ENCODE measurements around the gene POLR3C.
"Not testable (repeated sequence)": the region's sequence is repeated elsewhere in the genome, so short reads cannot be mapped to it uniquely, and the experiment has no call there.

POLR3C gene, protein sequence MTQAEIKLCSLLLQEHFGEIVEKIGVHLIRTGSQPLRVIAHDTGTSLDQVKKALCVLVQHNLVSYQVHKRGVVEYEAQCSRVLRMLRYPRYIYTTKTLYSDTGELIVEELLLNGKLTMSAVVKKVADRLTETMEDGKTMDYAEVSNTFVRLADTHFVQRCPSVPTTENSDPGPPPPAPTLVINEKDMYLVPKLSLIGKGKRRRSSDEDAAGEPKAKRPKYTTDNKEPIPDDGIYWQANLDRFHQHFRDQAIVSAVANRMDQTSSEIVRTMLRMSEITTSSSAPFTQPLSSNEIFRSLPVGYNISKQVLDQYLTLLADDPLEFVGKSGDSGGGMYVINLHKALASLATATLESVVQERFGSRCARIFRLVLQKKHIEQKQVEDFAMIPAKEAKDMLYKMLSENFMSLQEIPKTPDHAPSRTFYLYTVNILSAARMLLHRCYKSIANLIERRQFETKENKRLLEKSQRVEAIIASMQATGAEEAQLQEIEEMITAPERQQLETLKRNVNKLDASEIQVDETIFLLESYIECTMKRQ

DNA sequence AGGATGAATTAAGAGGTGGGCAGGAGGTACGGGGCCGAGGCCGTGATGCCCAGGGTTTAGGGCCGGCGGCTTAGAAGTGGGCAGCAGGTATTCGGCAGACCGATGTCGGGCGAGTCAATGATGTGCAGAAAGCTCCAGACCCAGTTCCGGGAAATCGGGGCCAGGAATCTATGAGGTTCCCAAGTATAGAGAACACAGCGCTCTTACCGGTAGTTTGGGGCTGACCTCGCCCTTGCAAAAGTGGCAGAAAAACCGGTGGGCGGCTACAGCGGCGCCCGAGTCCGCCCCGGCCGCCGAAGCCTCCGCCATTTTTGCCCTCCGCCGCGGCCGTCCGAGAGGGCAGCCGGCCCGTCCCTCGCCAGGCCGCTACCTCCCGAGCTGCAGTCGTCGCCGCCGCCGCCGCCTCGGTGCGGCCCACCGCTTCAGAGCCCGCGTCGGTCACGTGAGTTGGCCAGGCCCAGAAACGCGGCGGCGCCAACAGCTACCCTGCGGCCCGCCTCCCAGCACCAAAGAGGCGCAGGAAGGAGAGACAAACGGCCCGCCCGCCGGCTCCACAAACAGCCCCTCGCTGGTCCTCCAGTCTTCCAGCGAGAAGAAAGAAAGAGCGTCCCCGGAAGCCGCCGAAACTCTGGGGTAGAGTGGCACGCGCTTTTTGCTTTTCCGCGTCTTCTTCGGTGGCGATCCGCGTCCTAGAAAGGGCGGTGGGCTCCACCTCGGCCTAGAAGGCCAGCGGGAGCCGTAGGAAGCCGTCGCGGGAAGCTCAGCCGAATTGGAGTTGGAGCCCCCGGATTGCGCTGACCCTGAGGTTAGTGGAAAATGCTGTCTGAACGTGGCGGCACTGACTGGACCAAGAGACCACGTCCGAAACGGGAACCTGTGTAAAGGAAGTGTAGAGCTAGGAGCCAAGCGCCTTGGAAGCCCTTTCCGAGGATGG, at the start of gene POLR3C, which contains the start of gene RNF115:
TSS of gene POLR3C (plus strand) at position 636 of the 934 bp plus-strand sequence. CDS start 1,577 bp downstream, outside the sequence.
TSS of gene RNF115 (minus strand) at position 531 of the 934 bp plus-strand sequence. CDS start at position 309, 222 bp downstream.
- peak; percentile 89 for DNase-seq

DNA sequence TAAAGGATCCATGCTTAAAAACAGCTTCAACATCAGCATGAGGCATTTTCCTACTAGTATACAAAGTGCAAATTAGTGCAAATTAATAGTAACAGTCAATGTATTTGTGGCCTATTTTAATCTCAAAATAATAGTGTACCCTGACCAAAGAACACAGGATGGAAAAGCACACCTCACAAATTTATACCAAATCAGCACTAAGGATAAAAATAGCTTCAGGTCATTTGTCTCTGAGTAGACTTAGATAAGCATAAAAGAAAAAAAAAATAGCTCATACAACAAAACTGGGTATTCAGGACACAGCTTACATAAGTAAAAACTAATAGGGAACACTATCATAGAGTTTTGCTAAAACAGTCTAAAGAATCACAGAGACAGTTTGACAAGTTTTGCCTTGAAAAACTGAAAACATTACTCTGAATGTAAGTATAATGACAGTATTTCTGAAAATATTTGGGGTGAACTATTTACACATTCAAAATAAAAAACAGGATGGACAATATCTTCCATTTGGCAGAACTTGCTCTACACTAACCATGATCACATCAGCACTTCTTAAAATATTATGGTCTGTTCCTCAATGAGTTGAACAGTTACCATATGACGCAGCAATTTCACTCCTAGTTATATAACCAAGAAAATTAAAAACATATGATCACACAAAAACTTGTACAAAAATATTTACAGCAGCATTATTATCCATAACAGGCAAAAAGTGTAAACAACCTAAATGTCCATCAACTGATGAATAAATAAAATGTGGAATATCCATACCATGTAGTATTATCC, 46.4 kb upstream of the POLR3C start:
- no peak for DNase-seq

GRCh38 chr1:145778146-145778540, 45.9 kb upstream of the POLR3C start:
- DNase-seq: no peak

DNA sequence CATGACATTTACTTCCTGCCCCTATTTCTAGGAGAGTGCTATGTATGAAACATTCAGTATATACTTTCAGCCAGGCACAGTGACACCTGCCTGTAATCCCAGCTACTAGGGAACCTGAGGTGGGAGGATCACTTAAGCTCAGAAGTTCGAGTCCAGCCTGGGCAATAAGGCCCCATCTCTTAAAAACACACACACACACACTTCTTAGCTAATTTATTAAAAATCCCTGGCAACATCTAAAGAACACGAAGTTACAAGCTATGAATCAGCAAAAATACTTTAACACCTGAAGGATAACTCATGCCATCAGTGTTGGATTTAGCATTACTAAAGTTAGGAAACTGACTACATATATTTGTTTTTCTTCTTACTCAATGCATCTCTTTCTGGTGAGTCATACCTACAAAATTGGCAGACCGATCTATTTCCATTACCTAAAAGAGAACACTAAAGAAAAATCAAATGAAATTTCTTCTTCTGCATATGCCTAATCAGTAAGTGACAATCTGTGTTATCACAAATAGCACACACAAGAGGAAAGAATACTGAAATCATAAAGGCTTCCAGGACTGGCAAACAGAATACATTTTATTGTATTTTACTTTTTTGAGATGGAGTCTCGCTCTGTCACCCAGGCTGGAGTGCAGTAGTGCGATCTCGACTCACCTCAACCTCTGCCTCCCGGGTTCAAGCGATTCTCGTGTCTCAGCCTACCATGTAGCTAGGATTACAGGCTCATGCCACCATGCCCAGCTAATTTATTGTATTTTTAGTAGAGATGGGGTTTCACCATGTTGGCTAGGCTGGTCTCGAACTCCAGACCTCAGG, 41.5 kb upstream of the POLR3C start:
- no peak for DNase-seq

- DNase-seq: no peak
Measured at GRCh38 chr1:145784409-145784808, 39.6 kb upstream of the POLR3C start.

DNA sequence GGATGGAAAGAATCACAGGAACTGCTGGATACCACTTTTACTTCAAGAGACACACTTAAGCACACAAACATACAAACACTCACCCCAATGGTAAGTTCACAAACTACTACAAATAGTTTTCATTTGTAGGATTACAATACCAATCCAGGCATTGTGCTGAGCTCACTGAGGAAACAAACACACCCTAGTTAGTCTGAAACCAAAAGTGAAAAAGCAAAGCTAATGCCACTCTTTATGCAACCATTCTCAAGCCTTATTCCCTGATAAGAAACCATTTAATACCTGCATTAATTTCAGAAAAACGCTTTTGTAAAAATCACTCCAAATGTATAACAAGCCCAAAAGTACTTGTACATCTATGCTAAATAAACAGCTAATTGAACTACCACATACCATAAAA, 38.5 kb upstream of the POLR3C start:
- no peak for DNase-seq

DNA sequence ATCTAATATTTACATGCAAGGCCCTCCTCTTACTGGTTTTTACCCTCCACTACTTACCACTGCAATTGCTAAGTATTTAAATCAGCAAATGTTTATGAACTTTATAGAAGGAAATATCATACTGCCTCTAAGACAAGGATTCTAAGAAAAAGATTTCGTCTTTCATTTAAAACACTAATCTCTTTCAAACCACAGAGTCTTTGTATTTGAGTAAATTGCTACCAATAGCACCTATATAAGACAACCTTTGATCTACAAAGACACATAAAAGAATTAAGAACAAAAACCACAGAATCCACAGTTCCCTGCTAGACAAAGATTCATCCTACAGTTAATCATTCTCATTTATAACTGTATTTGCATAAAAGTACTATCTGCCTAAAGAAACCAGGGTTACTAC, 37.7 kb upstream of the POLR3C start:
- DNase-seq: no peak

DNA sequence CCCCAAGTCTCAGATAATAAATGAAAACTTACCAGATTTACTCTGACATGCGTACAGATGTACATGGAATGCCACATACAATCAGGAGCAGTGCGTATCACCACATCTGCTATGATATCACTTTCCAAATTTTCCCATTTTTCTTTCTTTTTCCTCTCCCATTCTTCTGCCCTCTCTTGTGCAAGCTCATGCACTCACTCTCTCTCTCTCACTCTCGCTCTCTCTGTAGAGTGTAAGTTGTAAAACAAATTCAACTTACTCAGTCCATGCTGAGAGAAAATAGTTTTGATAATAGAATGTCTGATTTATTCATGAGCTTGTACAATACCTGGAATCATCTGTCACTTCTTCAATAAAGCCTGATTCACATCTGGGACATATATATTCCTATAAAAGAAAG, 35.4 kb upstream of the POLR3C start:
- no peak for DNase-seq

GRCh38 chr1:145791860-145792259, 32.1 kb upstream of the POLR3C start:
- not testable (repeated sequence) for DNase-seq

- no peak for DNase-seq
Measured at GRCh38 chr1:145792484-145792883, 31.5 kb upstream of the POLR3C start.

DNA sequence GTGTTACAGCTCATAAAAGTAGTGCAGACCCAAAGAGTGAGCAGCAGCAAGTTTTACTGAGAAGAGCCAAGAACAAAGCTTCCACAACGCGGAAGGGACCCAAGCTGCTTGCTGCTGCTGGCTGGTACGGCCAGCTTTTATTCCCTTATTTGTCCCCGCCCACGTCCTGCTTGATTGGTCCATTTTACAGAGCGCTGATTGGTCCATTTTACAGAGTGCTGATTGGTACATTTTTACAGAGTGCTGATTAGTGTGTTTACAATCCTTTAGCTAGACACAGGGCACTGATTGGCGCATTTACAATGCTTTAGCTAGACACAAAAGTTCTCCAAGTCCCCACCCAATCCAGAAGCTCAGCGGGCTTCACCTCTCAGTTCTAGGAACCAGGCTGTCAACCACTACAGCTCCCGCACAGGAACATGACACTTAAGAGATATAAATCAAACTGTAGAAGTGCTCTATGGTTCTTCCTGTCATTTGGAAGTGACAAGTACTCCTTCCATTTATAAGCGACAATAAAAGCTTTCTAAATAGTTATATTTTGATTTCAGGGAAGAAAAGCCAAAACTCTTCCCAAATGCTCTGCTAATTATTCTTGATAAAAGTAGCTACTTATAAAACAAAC, 28.6 kb upstream of the POLR3C start:
- no peak for DNase-seq

- no peak for DNase-seq
Measured at GRCh38 chr1:145796753-145797152, 27.2 kb upstream of the POLR3C start.

- no peak for DNase-seq
Measured at GRCh38 chr1:145799806-145800205, 24.2 kb upstream of the POLR3C start.

- no peak for DNase-seq
Measured at GRCh38 chr1:145804235-145805045, 19.6 kb upstream of the POLR3C start.

DNA sequence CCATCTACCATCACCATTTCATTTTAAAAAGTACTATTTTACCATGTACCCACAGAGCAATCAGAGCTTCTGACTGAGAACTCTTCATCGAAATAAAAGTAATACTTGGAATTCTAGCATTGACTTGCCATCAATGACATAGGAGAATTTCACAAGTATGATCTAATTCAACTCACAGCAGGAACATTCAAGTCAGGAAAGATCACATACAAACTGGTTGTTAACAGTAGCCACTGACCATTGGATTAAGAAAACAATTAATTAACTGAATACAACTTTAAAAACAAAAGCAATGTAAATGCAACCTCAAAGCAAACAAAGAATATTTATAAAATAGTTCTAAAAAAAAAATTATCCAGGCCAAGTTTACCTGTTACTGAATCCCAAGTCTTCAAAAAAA, 18.9 kb upstream of the POLR3C start:
- no peak for DNase-seq

- DNase-seq: no peak
Measured at GRCh38 chr1:145806408-145806807, 17.6 kb upstream of the POLR3C start.

DNA sequence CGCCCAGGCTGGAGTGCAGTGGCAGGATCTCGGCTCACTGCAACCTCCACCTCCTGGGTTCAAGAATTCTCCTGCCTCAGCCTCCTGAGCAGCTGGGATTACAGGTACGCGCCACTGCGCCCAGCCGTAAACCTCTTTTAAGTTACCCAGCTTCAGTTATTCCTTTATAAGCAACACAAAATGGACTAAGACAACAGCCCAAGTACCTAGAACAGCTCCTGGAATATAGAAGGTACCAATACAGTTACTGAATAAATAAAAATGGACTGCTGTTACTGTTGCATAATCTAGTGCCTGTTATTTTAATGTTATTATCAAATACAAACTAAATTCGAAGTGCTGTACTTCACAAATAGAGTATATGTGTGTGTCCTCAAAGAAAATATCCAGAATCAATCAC, 17.2 kb upstream of the POLR3C start:
- no peak for DNase-seq

DNA sequence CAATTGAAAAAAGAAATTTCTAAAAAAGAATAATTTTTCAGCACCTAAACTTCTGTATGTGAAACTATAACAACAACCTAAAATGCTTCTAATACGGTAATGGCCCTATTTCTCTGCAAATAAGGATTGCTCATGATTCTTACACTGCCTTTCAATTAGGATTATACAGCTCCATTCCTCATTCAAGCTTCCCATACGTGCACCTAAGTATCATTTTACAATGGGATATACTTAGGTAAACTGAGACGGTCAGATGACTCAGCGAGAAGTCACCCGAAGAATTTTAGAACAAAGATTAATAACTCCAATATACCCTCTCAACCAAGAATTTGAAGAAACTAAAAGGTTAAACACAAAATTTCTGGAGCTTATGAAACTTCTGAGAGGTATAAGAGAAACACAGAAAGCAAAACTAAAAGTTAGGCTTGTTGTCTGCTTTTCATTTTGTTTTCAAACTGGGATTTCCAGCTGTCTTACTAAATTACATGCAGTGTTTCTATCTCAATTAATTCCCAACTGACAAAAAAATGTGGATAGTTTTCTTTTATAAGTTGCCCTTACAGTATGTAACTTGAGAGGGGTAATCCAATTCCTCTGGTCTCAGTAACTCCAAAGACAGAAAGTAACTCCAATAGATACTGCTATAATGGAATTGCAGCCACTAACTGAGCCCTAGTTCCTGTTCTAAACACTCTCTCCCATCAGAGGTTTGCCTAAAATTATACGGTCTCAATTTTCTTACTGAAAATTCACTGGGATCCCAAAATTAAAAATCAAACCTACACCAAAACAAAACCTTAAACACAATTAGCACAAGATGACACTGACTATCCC, 10.8 kb upstream of the POLR3C start:
- not testable (repeated sequence) for DNase-seq

- not testable (repeated sequence) for DNase-seq
Measured at GRCh38 chr1:145818095-145818494, 5.9 kb upstream of the POLR3C start.
